Epithelial cell of esophagus (primary cell): ENCODE measurements around the gene IKZF2.

Experiments used
- DNase-seq: peaks from one replicate; pipeline ENCODE4 v3.0.0; 2010; ENCODE audit warnings: low read depth
- H3K4me3 ChIP-seq: 2 replicates; pipeline ENCODE4 v1.5.1; 2011; ENCODE audit warnings: mild to moderate bottlenecking, low read length, control low read depth
- CTCF ChIP-seq: IDR thresholded peaks from 2 replicates; pipeline ENCODE4 v1.5.1; 2011; ENCODE audit warnings: low read depth, mild to moderate bottlenecking, low read length, control low read depth, inconsistent platforms; ENCODE audit not compliant: insufficient read depth; ENCODE audit errors: missing control alignments

Gene IKZF2

GRCh38 chr2:213017404-213017803 lies 134.0 kb downstream of the IKZF2 start:
- no peak for DNase-seq
- no peak for TF ChIP-seq CTCF
- H3K4me3 ChIP-seq = no peak overlapping the region

DNA sequence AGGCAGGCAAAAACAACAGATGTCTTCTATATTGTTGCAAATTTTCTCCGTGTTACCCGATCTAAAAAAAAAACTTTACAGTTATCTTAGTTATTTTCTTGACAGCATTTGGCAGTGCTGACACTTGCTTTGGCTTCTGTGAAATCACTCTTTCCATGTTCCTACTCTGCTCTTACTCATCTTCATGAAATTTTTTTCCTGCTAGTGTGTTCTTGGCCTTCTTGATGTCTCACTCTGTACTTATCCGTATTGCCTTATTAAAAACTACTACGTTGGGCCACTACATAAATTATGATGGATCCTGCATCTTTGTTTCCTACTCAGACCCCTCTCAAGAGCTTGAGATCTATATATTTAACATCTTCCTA lies 134.4 kb downstream of the IKZF2 start:
- no peak for DNase-seq
- TF ChIP-seq CTCF = no peak
- H3K4me3 ChIP-seq = no peak overlapping the region

- no peak for DNase-seq
- no peak for TF ChIP-seq CTCF
- H3K4me3 ChIP-seq = no peak overlapping the region
Observed at GRCh38 chr2:213016166-213016983, 135.0 kb downstream of the IKZF2 start.

DNA sequence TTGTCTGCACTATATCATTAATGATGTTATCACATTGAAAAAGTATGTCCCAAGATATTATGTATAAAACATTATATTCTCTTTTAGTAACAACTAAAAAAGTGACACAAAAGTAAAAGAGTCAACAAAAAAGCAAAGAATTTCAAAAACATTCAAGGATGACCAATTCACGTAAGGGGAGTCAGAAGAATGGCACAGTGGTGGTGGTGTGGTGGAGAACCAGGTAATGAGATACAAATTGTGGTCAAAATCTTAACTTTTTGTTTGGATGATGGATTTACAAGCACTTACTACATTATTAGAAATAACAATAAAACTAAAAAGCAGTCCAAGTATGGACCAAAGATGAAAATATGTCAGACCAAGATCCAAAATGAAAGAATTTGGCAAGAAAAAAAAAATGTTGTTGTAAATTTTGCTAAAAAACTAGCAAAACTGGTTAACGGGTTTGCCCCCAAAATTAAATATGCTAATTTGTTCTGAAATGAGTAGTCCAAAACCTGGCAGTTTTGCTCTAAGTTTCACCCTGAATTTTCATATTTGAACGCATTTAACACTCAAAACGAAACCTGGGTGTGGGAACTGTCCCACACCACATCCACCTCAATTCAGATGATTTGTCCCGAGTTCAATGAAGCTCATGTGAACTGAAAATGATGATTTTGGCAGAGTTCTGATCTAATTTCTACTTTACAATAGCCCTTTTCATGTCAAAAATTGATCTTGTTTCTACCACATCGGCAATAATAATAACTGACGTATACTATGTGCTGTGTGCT lies 135.8 kb downstream of the IKZF2 start:
- no peak for DNase-seq
- no peak for TF ChIP-seq CTCF

GRCh38 chr2:213013979-213014378 lies 137.4 kb downstream of the IKZF2 start:
- no peak overlapping the region for H3K4me3 ChIP-seq
- no peak for TF ChIP-seq CTCF
- no peak for DNase-seq

More for the DNA sequence above, 135.8 kb downstream of the IKZF2 start:
- no peak overlapping the region for H3K4me3 ChIP-seq

- no peak for TF ChIP-seq CTCF
- no peak overlapping the region for H3K4me3 ChIP-seq
- DNase-seq = no peak
Observed at GRCh38 chr2:213011505-213011904, 139.9 kb downstream of the IKZF2 start.
